Stimulated activated CD4-positive, alpha-beta T cell treated with anti-CD3 and anti-CD28 coated beads, Interleukin-4, amount 100 ng/mL, for 24 hours (primary cell): ENCODE measurements around the gene CHM.
"Not testable (repeated sequence)": the region's sequence is repeated elsewhere in the genome, so short reads cannot be mapped to it uniquely, and the experiment has no call there.

Experiments used
- DNase-seq: peaks from one replicate; pipeline ENCODE4 v3.0.0-alpha.2; 2020

CHM gene, protein sequence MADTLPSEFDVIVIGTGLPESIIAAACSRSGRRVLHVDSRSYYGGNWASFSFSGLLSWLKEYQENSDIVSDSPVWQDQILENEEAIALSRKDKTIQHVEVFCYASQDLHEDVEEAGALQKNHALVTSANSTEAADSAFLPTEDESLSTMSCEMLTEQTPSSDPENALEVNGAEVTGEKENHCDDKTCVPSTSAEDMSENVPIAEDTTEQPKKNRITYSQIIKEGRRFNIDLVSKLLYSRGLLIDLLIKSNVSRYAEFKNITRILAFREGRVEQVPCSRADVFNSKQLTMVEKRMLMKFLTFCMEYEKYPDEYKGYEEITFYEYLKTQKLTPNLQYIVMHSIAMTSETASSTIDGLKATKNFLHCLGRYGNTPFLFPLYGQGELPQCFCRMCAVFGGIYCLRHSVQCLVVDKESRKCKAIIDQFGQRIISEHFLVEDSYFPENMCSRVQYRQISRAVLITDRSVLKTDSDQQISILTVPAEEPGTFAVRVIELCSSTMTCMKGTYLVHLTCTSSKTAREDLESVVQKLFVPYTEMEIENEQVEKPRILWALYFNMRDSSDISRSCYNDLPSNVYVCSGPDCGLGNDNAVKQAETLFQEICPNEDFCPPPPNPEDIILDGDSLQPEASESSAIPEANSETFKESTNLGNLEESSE

DNA sequence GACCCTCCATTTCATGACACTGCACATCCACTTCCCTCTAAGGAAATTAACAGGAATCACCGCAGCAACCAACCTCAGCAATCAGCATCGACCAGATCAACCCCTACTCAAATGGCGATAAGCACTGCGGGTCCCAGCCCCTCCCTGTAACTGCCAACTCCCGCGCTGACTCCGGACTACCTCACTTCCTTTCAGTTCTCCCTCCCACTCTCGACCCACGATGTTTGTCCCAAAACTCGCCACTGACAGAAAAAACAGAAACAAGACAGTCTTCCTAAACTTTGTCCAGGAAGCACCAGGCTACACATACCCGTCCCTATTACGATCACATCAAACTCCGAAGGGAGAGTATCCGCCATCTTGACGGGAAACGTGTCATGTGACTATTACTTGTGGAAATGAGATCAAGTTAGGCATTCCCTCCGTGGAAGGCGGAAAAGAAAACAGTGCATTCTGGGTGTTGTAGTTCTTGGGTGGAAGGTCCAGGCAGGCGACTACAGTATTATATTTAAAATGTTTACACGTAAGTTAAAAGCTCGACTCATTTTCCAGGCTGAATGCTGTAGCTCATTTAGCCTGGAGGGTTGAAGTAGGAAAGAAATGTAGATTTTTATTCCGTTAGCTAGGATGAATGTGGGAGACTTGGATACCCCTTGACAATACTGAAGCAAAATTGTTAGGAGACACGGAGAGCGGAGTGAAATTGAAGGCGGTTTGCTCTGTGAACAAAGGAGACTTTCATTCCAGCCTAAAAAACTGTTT, at the start of gene CHM:
Gene CHM, minus strand, starts transcription at position 385 of the 762 bp plus-strand sequence. Its CDS starts 26 bp downstream, at position 359.
- DNase-seq = peak; percentile 65

DNA sequence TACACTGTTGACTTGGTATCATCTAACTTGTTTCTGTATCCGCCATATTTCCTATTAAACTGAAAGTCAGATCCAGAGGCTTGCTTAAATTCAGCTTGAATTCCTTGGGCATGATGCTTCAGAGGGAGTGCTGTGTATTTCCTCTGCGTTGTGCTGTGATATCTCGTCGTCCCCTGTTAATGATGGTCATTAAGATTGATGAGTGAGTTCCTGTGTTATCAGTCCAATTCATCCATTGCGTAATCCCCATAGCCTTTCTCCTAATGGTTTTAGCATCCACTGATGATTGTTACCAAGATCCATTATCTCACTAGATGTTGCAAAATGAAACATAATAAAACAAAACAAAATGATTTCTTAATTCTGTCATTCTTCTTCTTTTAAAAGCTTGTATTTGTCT, 31.3 kb upstream of the CHM start:
- DNase-seq = no peak

DNA sequence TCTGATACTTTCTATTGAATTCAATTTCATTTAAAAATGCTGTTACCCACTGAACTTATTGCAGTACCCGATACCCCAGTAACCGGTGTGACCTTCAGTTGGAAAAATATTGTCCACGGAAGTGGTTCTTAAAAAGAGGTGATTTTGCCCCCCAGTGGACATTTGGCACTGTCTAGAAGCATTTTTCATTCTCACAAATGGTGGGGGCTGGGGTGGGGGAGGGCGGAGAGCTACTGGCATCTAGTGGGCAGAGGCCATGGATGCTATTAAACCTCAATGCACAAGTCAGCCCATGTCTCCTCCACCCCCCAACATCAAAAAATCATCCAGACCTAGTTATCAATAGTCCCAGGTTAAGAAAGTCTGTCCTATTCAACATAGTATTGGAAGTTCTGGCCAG, 19.6 kb upstream of the CHM start:
- DNase-seq = no peak

DNA sequence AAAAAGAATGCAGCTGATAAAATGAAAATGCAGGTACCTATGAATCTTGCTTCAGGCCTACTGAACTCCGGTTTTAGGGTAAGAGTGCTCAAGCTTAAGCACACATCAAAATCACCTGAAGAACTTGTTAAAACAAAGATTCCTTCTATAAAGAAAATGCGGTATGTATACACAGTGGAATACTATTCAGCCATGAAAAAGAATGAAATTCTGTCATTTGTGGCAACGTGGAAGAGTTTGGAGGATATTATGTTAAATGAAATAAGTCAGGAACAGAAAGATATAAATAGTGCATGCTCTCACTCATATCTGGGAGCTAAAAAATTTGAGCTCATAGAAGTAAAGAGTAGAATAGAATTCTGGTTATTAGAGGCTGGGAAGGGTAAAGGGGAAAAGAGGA, 14.0 kb upstream of the CHM start:
- DNase-seq = no peak

- DNase-seq = no peak
Observed at GRCh38 chrX:86051741-86052140, 4.4 kb upstream of the CHM start.

DNA sequence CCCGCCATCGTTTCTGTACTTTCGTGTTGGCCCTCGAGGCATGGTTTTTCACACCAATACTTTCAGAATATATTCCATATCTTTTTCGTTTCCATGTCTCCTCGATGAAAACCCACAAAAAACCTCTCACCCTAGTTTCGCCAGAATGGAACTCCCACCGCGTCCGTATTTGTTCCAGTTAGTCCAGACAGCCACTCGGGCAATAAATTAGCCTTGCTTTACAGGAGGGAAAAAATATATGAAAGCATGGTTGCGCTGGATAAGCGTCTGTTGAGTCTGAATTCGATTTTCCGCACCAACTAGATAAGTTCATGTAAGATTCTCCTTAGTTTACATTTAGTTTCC, 550 bp upstream of the CHM start:
- DNase-seq = no peak

DNA sequence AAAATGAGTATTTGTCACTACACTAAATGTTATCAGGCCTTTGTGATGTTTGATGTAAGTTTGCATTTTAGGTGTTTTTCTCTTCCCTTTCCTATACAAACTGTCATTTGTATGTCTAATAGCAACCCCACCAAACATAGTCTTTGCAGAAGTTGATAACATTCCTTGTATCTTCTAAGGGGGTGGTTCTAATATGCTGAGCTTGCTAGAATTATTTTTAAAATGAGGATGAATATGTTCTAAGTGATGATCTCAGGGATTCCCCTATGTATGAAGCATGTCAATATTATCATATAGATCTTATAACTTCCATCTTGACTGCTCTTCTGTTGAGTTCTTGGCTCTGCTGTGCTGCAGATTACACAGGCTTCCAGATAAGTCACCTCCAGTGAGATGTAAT, 3.1 kb downstream of the CHM start:
- DNase-seq = no peak

- DNase-seq = no peak
Observed at GRCh38 chrX:86039625-86040568, 7.5 kb downstream of the CHM start.

GRCh38 chrX:86033385-86033784, 14.0 kb downstream of the CHM start:
- no peak for DNase-seq

DNA sequence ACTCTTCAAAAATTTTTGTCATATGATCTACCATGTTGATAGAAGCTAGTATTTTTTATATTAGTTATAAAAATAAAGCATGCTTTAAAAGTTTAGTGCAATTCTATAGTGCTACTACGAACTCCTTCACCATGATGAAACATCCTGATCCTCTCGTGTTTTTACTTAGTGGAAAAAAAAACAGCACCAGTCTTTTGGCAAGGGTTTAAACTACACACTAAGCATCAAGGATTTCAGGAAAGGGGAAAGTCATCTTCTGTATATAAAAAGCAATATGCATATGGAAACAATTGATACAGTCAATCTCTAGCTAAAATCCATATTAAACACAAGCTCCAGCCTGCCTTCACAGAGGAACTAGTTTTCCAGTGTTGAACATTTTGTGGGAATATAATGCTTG, 18.7 kb downstream of the CHM start:
- DNase-seq = no peak

- no peak for DNase-seq
Observed at GRCh38 chrX:86023811-86024210, 23.5 kb downstream of the CHM start.

GRCh38 chrX:86021652-86022289, 25.6 kb downstream of the CHM start:
- no peak for DNase-seq

- DNase-seq = no peak
Observed at GRCh38 chrX:86016139-86016538, 31.2 kb downstream of the CHM start.

GRCh38 chrX:86014959-86015358, 32.4 kb downstream of the CHM start:
- DNase-seq = peak; percentile 43

- no peak for DNase-seq
Observed at GRCh38 chrX:86014421-86014820, 32.9 kb downstream of the CHM start.

DNA sequence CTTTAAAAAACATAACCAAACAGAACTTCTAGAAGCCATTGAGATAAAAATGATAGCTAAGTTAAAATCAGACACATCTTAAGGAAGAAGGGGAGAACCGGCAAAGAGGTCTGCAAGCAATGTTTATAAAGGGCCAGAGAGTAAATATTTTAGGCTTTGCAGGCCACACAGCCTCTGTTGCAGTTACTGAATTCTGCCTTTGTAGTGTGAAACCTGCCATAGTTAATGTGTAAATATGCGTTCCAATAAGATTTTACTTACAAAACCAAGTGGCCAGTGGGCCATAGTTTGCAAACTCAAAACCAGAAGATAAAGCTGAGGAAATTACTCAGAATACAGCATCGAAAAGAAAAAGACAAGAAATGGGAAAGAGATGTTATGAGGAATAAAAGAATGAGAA, 33.6 kb downstream of the CHM start:
- no peak for DNase-seq

GRCh38 chrX:86012188-86012587, 35.2 kb downstream of the CHM start:
- DNase-seq = no peak

DNA sequence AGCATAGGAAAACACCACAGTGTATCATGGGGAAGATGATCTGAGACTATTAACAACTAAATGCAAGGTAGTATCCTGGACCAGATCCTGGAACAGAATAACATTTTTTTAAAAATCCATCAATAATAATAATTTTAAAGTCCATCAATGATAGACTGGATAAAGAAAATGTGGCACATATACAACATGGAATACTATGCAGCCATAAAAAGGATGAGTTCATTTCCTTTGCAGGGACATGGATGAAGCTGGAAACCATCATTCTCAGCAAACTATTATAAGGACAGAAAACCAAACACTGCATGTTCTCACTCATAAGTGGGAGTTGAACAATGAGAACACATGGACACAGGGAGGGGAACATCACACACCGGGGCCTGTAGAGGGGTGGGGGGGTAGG, 37.6 kb downstream of the CHM start:
- DNase-seq = not testable (repeated sequence)

DNA sequence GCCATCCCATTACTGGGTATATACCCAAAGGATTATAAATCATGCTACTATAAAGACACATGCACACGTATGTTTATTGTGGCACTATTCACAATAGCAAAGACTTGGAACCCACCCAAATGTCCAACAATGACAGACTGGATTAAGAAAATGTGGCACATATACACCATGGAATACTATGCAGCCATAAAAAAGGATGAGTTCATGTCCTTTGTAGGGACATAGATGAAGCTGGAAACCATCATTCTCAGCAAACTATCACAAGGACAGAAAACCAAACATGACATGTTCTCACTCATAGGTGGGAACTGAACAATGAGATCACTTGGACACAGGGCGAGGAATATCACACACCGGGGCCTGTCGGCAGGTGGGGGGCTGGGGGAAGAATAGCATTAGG, 39.5 kb downstream of the CHM start:
- not testable (repeated sequence) for DNase-seq

- no peak for DNase-seq
Observed at GRCh38 chrX:86002076-86002896, 45.1 kb downstream of the CHM start.

DNA sequence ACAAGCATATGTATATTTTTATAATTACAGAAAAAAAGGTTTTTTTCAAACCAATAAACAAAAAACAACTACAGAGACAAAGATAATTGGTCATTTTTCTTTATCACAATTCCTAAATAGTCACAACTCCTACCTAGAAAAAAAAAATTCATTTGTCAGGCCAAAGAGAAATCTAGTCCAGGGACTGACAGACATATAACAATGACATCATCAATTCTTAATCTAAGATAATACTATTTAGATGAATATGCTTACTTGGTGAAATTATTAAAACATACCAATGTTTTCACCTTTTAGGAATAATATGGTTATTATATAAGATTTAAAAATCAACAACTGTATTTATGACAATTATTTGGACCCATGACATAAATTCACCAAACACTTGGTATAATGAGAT, 48.4 kb downstream of the CHM start:
- no peak for DNase-seq
